Suppressor macrophage treated with lipopolysaccharide for 1 hour (primary cell): ENCODE data around the gene FNBP1.
"Not testable (repeated sequence)": the region's sequence is repeated elsewhere in the genome, so short reads cannot be mapped to it uniquely, and the experiment has no call there.

ENCODE experiments used
- DNase-seq, 3 donors: peaks; one replicate each; pipeline ENCODE4 v3.0.0-alpha.2; 2020 to 2022

Gene FNBP1

DNA sequence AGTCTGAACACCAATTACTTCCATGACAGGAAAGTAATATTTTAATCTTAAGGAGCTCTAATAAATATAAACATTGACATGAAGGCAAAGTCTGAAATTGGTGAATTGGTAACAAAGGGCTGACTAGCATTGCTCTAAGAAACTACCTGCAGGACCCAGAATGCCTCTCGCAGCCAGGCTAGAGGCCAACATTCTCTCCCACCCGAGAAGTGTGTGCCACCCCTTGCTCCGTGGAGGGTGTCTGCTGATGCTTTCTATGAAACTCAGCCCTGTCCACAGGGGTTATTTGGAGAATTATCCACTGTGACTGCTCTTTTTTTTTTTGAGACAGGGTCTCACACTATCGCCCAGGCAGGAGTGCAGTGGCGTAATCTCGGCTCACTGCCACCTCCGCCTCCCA lies 126.3 kb downstream of the FNBP1 start:
- no peak for DNase-seq

DNA sequence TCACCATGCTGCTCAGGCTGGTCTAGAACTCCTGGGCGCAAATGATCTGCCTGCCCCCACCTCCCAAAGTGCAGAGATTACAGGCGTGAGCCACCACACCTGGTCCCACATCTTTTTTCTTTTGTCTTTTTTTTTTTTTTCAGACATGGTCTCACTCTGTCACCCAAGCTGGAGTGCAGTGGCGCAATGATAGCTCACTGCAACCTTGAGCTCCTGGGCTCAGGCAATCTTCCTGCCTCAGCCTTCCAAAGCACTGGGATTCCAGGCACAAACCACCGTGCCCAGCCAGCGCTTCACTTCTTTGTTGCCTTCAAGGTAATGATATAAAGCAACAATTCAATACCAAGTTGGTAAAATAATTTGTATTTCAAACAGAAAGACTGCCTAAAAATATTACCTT lies 128.9 kb downstream of the FNBP1 start:
- no peak for DNase-seq

DNA sequence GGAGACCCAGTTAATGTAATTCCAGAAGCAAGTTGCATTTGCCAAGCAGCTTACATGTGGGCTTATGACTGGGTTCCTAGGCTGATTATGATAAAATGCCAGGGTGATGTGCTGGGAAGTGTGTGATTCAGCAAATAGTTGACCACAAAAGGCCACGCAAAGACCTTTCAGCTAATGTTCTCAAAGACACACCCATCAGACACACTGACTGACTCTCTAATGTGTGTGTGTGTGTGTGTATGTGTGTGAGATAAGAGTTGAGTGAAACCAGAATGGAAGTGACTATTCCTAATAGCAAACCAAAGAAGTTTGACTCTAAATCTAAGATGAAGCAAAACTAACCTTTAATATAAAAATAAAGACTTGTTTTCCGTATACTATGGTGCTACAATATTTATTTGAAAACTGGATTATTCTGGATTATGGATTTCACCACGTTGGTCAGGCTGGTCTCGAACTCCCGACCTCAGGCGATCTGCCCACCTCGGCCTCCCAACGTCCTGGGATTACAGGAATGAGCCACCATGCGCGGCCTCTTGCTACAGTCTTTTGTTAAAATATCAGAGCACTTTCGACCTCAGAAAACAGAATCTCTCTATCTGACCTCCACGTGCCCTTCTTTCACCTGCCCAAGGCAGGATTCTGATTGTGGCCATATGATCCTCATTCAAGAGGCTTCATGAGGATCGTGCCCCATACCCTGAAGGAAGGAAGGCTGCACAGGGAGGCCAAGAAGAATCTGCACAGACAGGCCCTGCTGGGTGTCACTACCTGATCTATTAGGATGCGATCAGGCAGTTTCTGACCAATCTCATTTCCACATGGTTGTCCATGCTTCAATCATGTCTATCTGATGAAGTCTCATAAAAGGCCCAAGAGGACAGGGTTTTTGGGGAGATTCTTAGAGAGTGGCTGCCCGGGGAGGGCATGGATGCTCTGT lies 132.1 kb downstream of the FNBP1 start:
- DNase-seq = peak; percentile 71 to 85 (median 80)

DNA sequence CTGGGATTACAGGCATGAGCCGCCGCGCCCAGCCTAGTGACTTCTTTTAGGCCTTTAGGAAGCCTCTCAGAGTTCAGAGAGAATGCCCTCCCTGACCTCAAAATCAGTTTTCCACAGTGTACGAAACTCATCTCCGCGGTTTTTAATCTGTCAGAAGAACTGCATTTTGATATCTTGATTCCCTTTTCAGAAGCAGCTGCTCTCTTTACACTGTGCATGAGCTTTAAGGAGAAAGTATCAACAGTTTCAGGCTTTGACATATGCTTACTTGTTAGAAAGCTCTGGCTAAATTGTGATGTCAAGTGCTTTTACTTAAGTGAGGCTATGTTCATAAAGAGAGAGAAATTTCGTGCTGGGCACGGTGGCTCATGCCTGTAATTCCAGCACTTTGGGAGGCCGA lies 133.1 kb downstream of the FNBP1 start:
- DNase-seq = no peak

DNA sequence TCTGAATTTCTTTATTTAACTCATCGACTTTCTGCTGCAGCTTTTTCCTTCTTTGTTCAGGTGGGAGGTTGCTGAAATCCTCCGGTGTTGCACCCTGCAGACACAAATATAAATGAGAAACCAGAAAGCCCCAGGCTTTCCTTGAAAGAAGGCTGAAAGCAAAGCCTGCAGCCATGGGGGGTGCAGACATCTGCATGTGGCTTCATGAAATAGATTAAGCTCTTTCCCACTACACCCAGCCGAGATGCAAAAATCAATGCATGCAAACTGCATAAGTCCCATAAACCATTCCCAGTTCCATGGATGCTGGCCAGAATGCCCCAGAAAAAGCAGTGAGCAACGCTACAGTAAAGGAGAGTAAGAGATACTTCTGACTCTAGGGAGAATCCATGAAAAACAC lies 134.1 kb downstream of the FNBP1 start:
- no peak for DNase-seq

DNA sequence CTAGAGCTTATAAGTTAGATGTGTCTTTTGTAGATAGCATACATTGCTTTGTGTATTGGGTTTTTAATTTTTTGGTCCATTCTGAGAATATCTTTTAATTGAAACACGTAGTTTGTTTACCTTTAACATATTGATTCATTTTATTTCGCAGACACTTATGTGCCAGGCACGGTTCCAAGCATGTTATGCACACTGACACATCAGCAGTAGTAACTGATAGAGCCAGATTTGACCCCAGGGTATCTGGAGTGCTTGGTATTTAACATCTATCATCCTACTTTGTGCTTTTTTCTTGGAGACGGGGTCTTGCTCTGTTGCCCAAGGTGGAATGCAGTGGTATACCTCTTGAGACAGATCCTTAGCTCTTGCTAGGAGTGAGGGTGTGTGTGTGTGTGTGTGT lies 135.8 kb downstream of the FNBP1 start:
- no peak for DNase-seq

DNA sequence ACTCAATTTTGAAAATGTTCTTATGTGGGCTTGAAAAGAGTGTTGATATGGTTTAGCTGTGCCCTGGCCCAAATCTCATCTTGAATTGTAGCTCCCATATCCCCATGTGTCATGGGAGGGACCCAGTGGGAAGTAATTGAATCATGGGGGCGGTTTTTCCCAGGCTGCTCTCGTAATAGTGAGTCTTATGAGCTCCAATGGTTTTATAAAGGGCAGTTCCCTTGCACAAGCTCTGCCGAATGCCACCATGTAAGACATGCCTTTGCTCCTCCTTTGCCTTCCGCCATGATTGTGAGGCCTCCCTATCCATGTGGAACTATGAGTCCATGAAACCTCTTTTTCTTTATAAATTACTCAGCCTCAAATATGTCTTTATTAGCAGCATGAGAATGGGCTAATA lies 136.7 kb downstream of the FNBP1 start:
- DNase-seq = peak; percentile 61 to 75 (median 75)

DNA sequence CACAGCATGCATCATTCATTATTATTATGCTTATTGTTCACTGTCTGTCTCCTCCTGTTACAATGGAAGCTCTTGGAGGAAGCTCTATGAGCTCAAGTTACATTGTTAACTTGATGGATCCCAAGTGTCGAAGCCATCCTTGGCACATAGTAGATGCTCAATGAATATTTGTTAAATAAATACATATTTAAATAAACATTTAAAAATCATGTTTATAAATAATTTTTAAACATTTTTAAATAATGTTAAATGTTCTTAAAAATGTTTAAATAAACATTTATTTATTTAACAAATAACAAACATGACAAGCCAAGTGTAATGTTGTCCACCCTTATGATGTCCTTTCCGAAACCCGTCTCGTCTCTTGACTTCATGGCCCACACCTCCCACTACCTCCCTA lies 138.3 kb downstream of the FNBP1 start:
- DNase-seq = no peak

DNA sequence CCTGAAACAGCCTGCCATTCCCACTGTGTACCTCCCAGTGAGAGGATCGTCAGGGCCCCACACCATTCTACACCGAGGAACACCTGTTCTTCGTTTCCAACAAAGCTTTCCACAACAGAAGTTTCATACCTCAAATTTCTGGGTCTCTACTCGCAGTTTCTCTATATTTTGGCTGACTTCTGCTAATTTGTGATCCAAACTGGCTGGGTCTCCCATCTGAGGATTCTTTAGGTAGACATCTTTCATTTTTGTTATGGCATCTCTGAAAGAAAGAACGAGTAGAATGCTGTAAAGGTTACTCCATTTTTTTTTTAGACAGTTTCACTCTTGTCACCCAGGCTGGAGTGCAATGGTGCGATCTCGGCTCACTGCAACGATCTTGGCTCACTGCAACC lies 140.3 kb downstream of the FNBP1 start:
- no peak for DNase-seq

DNA sequence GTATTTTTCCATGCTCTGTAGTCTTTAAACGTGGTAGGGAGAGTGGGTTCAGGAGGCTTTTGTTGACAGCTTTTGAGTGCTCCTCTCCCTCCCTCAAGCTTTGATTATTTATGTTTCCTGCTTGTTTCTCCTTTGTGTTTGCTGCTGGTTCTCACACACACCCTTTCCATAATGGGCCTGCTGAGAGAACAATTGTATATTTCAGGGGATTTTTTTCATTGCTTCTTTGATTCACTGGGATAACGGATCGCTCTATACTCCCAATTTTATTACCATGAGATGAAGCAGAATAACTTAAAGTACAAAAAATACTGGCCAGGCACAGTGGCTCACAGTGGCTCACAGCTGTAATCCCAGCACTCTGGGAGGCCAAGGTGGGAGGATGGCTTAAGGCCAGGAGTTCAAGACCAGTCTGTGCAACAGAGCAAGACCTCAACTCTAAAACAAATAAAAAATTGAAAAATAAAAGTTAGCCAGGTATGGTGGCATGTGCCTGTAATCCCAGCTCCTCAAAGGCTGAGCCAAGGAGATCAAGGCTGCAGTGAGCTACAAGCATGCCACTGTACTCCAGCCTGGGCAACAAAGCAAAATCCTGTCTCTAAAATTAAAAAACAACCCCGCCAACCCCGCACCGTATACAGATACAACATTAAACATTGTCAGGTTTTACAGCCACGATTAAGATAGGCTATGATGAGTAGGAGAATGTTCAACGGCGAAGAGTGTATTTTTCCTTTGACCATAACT lies 140.8 kb downstream of the FNBP1 start:
- DNase-seq = no peak

DNA sequence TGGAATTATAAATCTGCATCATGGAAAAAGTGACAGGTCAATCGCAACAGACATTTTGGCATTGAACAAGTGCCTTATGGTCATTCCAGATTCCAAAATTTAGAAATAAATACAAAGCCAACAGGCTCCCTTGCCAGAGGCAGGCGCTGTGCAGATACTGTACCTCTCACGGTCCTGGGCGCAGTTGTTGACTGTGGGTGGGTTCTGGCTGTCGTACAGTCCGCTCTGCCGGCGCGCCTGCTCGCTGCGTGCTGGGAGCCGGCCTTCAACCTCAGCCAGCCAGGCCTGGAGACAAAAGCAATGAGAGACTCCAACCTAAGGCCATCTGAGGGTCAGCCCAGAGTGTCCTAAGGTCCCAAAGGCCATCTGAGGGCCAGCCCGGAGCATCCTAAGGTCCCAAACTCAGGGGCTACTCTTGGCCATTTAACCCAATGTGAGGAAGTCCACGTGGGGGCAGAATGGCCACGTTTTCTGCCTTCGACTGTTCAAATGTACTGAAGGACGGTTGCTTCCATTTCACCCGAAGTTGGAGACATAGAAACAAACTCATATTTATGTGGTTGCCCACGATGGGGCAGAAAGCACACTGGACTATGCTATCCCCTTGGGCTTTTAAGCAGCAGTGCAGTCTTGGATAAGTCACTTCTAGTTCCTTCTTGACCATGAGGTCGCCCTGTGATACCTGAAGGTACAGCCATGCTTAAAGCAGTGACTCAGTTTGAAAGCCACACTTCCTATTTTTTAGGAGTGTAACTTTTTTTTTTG lies 142.5 kb downstream of the FNBP1 start:
- DNase-seq = peak; percentile 46 to 66 (median 52)

DNA sequence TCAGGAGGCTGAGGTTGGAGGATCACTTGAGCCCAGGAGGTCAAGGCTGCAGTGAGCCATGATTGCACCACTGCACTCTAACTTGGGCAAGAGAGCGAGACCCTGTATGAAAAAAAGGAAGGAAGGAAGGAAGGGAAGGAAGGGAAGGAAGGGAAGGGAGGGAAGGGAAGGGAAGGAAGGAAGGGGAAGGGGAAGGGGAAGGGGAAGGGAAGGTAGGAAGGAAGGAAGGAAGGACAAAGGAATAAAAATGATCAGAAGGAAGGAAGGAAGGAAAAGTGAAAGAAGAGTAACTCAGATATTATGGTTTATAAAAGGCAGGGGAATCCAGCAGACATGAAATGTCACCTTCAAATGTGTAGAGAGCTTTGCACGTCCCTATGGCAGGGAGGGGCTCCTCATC lies 143.4 kb downstream of the FNBP1 start:
- DNase-seq = no peak

DNA sequence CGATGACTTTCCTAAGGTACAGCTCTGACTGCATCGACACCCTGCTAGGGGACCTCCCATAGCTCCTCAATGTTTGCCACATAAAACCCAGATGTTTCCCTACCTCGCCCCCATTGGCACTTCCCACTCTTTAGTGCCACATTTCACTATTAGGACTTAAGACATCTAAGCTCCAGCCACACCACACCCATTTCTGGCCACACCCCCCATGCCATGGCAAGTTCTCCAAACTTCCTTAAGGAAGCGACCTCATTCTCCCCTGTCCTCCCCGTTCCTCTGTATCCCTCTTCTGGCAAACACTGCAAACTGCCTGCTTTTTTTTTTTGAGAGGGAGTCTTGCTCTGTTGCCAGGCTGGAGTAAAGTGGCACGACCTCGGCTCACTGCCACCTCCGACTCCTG lies 144.8 kb downstream of the FNBP1 start:
- peak; percentile 68 to 84 (median 84) for DNase-seq

DNA sequence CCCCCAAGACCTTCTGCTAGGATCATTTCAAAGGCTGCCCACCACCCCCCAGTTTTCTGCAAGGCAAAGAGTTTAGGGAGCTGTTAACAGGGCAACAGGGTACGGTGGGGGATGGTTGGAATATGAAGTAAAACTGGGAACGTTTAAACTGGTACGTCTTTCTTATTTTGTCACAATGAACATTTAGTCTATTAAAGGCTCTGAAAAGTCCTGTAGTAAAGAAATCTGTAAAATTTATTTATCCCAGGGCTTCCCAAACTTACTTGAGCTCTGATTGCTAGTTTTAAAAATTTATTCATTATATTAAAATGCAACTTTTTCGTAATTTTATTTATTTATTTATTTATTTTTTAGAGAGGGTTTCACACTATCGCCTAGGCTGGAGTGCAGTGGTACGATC lies 145.7 kb downstream of the FNBP1 start:
- no peak for DNase-seq

DNA sequence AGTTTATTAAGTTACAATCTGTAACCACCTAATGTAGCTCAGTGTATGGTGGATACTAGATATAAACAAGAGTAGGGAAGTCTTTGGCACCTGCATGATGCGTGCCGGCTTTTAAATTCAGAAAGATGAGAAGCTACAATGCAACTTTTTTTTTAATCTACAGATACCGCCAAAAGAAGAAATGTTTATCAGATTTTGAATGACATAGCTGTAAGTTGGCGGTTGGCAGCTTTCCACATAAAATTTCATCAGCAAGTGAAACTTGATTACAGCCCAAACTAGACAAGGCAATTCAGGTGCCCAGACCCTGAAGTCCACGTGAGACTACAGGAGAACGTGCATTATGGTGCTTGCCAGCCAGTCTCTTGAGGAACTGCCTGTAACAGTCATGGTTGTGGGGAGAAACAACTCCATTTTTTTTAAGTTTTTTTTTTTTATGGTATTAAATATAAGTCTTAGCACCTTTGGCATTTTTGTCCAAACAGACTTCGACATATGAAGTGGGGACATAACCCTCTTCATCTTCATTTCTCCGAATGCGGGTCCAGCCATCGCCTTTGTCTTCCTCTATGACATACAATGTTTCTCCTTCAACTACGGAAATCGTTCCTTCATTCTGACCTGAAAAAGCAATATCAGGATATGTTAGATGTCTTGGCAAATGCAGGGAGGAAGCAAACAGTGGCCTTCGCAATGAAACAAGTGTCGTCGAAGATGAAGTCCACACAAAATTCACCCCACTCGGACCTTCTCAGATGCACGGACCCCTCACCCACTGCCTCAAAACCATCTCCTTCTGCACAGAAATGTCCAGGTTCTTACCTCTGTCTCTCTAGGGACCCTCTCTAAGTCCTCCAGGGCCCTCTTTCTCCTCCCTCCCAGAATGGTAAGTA lies 147.4 kb downstream of the FNBP1 start:
- no peak for DNase-seq

DNA sequence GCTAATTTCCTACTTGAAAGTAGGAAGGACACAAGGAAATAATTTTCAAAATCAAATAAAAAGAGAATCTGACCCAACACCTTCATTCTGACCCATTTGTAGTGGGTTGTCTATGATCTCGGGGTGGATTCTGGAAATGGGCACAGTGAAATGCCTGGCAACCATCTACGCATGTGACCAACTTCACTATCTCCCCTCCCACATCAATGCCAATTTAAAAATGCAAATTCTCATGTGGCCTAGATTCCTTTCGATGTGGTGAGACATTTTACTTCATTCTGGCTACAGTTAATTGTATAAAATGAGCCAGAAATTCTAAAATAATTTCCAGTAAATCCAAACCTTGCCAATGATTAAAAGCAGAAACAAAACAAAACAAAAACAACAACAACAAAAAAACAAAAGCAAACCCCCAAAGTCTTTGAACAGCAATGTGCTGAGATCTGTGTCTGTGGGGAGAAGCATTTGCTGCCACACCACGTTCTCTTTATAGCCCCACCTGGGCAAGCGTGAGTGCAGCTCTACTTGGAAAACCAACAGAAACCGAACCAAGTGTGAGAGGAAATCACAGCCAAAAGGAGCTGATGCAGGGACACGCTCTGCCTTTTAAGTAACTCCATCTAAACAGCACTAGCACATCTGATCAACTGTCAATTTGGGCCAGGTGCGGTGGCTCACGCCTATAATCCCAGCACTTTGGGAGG lies 148.7 kb downstream of the FNBP1 start:
- no peak for DNase-seq

DNA sequence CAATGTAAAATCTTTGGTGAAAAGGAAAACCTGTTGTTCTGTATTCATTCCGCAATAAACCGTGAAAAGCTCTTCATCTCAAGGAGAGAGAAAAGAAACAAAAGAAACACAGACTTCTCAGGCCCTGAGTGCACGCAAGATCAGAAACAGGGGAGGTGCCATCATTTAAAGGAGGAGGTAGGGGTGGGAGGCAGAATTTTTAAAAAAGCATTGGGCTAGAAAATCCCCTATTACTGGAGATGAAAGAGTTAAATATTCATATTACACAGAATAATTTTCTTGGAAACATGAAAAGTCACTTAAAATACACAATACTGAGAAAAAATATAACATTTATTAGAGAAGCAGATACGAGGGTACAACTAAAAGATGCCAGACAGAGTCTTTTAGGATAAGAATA lies 151.4 kb downstream of the FNBP1 start:
- DNase-seq = no peak

DNA sequence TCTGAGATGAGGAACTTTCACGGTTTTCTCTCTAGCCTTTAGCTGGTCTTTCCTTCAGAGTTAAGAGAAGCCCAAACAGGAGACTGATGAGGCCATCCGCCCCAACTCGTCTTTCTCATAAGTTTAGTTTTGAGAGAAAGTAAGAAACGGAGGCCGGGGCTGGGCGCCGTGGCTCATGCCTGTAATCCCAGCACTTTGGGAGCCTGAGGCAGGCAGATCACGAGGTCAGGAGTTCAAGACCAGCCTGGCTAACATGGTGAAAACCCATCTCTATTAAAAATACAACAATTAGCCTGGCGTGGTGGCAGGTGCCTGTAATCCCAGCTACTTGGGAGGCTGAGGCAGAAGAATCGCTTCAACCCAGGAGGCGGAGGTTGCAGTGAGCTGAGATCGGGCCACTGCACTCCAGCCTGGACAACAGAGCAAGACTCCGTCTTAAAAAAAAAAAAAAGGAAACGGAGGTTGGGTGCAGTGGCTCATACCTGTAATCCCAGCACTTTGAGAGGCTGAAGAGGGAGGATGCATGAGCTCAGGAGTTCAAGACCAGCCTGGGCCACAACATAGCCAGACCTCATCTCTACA lies 152.2 kb downstream of the FNBP1 start:
- DNase-seq = not testable (repeated sequence)

DNA sequence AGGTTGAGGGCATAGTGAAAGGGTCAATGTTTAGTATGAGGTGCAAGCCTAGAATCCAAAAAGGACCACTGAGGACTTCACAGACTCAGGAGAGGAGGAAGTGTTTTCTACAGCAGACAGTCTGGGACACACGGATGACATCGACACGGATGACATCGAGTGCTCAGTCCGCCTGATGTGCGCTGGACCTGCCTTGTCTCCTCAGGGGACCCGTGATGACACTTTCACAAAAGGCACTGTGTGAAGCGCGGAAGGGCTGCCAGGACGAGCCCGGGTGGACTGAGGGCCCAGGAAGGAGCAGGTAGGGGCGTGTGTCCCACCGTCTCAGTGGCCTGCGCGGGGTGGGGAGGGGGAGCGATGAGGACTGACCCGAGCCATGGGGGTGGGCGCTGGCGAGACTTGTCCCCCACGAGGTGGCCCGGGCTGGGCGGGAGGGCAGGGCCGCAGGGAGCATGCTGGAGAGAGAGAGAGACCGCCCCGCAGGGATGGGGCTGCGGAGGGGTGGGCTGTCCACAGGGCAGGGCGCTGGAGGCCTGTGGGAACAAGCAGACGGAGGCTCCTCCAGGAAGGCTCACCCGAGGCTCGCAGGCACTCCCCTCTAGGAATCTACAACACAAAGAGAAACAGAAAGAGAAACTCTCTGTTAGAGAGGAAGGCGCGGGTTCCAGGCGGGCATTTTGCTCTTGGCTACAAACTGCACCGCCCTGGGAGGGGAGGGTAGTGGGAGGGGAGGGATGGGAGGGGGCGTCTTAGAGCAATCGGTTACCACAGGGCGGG lies 152.9 kb downstream of the FNBP1 start:
- peak; percentile 81 to 91 (median 91) for DNase-seq
